Trophoblast cell (in vitro differentiated cells and primary cell): ENCODE results near the gene EHMT1.

Source experiments
- DNase-seq, 2 donors: peaks; one replicate each; pipeline ENCODE4 v3.0.0-alpha.2; 2016
- H2AFZ ChIP-seq: 2 replicates; pipeline ENCODE4 v1.6.1; 2013; ENCODE audit warnings: low read length, moderate library complexity, mild to moderate bottlenecking; ENCODE audit not compliant: insufficient read depth, poor library complexity
- H2AK5ac ChIP-seq: 2 replicates; pipeline ENCODE4 v1.6.1; 2013; ENCODE audit warnings: mild to moderate bottlenecking, low read length
- H2BK120ac ChIP-seq: 2 replicates; pipeline ENCODE4 v1.6.1; 2013; ENCODE audit warnings: low read length, mild to moderate bottlenecking, moderate library complexity; ENCODE audit not compliant: insufficient read depth, poor library complexity
- H2BK12ac ChIP-seq: 2 replicates; pipeline ENCODE4 v1.6.1; 2013; ENCODE audit warnings: mild to moderate bottlenecking, low read length, moderate library complexity
- H2BK5ac ChIP-seq: 2 replicates; pipeline ENCODE4 v1.6.1; 2013; ENCODE audit warnings: low read length, low read depth, moderate library complexity, mild to moderate bottlenecking; ENCODE audit not compliant: poor library complexity
- H3K14ac ChIP-seq: 2 replicates; pipeline ENCODE4 v1.6.1; 2013; ENCODE audit warnings: mild to moderate bottlenecking, low read length
- H3K18ac ChIP-seq: 2 replicates; pipeline ENCODE4 v1.6.1; 2013; ENCODE audit warnings: mild to moderate bottlenecking, low read length
- H3K23ac ChIP-seq: 2 replicates; pipeline ENCODE4 v1.6.1; 2013; ENCODE audit warnings: low read length
- H3K27ac ChIP-seq: 2 replicates; pipeline ENCODE4 v1.5.1; 2013; ENCODE audit warnings: low read depth, mild to moderate bottlenecking, inconsistent platforms, low read length, moderate library complexity
- H3K27me3 ChIP-seq: 2 replicates; pipeline ENCODE4 v1.6.1; 2013; ENCODE audit warnings: inconsistent platforms, mild to moderate bottlenecking, low read length, moderate library complexity; ENCODE audit not compliant: insufficient read depth
- H3K36me3 ChIP-seq, 2 experiments: 1 replicate in 1 of 2; 2 replicates in 1 of 2; pipeline ENCODE4 v1.6.1; 2013; ENCODE audit warnings: low read length in 2 of 2, mild to moderate bottlenecking in 2 of 2, moderate library complexity in 1 of 2; ENCODE audit not compliant: insufficient read depth in 2 of 2, control insufficient read depth in 1 of 2
- H3K4ac ChIP-seq: 2 replicates; pipeline ENCODE4 v1.6.1; 2013; ENCODE audit warnings: low read depth, mild to moderate bottlenecking, low read length, moderate library complexity
- H3K4me1 ChIP-seq, 2 experiments: 1 replicate in 1 of 2; 2 replicates in 1 of 2; pipeline ENCODE4 v1.6.1; 2013; ENCODE audit warnings: low read length in 2 of 2, mild to moderate bottlenecking in 2 of 2, moderate library complexity in 1 of 2; ENCODE audit not compliant: insufficient read depth in 2 of 2, control insufficient read depth in 1 of 2
- H3K4me2 ChIP-seq: 2 replicates; pipeline ENCODE4 v1.6.1; 2013; ENCODE audit warnings: inconsistent platforms, mild to moderate bottlenecking, low read length, moderate library complexity
- H3K4me3 ChIP-seq: 2 replicates; pipeline ENCODE4 v1.5.1; 2013; ENCODE audit warnings: mild to moderate bottlenecking, low read depth, low read length, inconsistent platforms
- H3K79me1 ChIP-seq: one replicate; pipeline ENCODE4 v1.6.1; 2013; ENCODE audit warnings: low read length
- H3K79me2 ChIP-seq: 2 replicates; pipeline ENCODE4 v1.6.1; 2013; ENCODE audit warnings: low read length, mild to moderate bottlenecking; ENCODE audit not compliant: control insufficient read depth, insufficient read depth, poor library complexity
- H3K9ac ChIP-seq: 2 replicates; pipeline ENCODE4 v1.6.1; 2013; ENCODE audit warnings: mild to moderate bottlenecking, low read length
- H3K9me3 ChIP-seq: 2 replicates; pipeline ENCODE4 v1.6.1; 2013; ENCODE audit warnings: low read depth, mild to moderate bottlenecking, control low read depth, inconsistent platforms, low read length; ENCODE audit not compliant: insufficient read depth
- H4K12ac ChIP-seq: 2 replicates; pipeline ENCODE4 v1.6.1; 2013; ENCODE audit warnings: low read depth, mild to moderate bottlenecking, low read length, moderate library complexity
- H4K8ac ChIP-seq: 2 replicates; pipeline ENCODE4 v1.6.1; 2013; ENCODE audit warnings: low read depth, mild to moderate bottlenecking, low read length, moderate library complexity
- H4K91ac ChIP-seq: one replicate; pipeline ENCODE4 v1.6.1; 2013; ENCODE audit warnings: low read depth, mild to moderate bottlenecking, low read length, moderate library complexity
- WGBS: extraction: QIAGEN DNeasy Blood & Tissue Kit; methylation state at CpG from one replicate; pipeline ENCODE4 v1.1.7; 2013; ENCODE audit warnings: missing lambda C conversion rate; ENCODE audit not compliant: insufficient read length, insufficient coverage; ENCODE audit errors: extremely low coverage; 5-methylcytosine and 5-hydroxymethylcytosine counted together

The EHMT1 gene

GRCh38 chr9:137694236-137694959 lies 75.6 kb downstream of the EHMT1 start:
- Histone ChIP-seq H3K4ac (no peak overlapping the region), H3K79me2 (peaks cover 7% of the 10 kb centered on the region), H3K18ac (no peak overlapping the region), H3K27me3 (no peaks in the 10 kb centered on the region), H3K9ac (no peak overlapping the region), H3K4me3 (no peak overlapping the region), H2BK12ac (no peak overlapping the region), H2AK5ac (no peak overlapping the region), H3K4me1 (peaks cover 0 to 13% of the 10 kb centered on the region in 2 experiments), H4K12ac (no peak overlapping the region), H3K36me3 (peaks cover 2 to 5% of the 10 kb centered on the region in 2 experiments), H2BK5ac (no peak overlapping the region), H3K79me1 (no peaks in the 10 kb centered on the region), H4K91ac (no peak overlapping the region), H3K9me3 (peaks cover 2% of the 10 kb centered on the region), H3K23ac (no peak overlapping the region), H3K27ac (no peak overlapping the region), H4K8ac (no peak overlapping the region), H2BK120ac (no peak overlapping the region), H3K4me2 (no peak overlapping the region), H3K14ac (no peak overlapping the region), H2AFZ (no peak overlapping the region)
- peak; percentile 8 to 58 for DNase-seq
- no CpG with 5 or more reads among the region's 36 CpGs for WGBS

GRCh38 chr9:137694962-137695875 lies 76.4 kb downstream of the EHMT1 start:
- Histone ChIP-seq H3K36me3 (peaks cover 2 to 5% of the 10 kb centered on the region in 2 experiments), H3K27ac (no peak overlapping the region), H3K27me3 (no peaks in the 10 kb centered on the region), H3K9me3 (peaks cover 2% of the 10 kb centered on the region), H3K79me1 (no peaks in the 10 kb centered on the region), H2BK12ac (no peak overlapping the region), H4K12ac (no peak overlapping the region), H3K79me2 (peaks cover 4% of the 10 kb centered on the region), H2BK120ac (no peak overlapping the region), H3K4me3 (no peak overlapping the region), H3K4ac (no peak overlapping the region), H3K23ac (no peak overlapping the region), H2AK5ac (no peak overlapping the region), H3K14ac (no peak overlapping the region), H4K91ac (no peak overlapping the region), H3K9ac (no peak overlapping the region), H3K4me1 (peaks cover 0 to 13% of the 10 kb centered on the region in 2 experiments), H2BK5ac (no peak overlapping the region), H4K8ac (no peak overlapping the region), H3K18ac (no peak overlapping the region), H3K4me2 (no peak overlapping the region), H2AFZ (no peak overlapping the region)
- DNase-seq, result peak; percentile 56 to 82
- no CpG with 5 or more reads among the region's 22 CpGs for WGBS

- Histone ChIP-seq H2BK120ac (no peak overlapping the region), H3K27me3 (no peaks in the 10 kb centered on the region), H3K9me3 (peaks cover 2% of the 10 kb centered on the region), H3K36me3 (peaks cover 2 to 5% of the 10 kb centered on the region in 2 experiments), H3K23ac (no peak overlapping the region), H2BK12ac (no peak overlapping the region), H3K14ac (no peak overlapping the region), H3K4me2 (no peak overlapping the region), H3K79me2 (peaks cover 4% of the 10 kb centered on the region), H2BK5ac (no peak overlapping the region), H2AK5ac (no peak overlapping the region), H3K27ac (no peak overlapping the region), H3K4ac (peak overlapping the region; percentile 29), H3K4me1 (peaks cover 0 to 13% of the 10 kb centered on the region in 2 experiments), H4K12ac (no peak overlapping the region), H3K9ac (no peak overlapping the region), H3K4me3 (no peak overlapping the region), H2AFZ (no peak overlapping the region), H3K18ac (peak overlapping the region; percentile 17), H4K8ac (no peak overlapping the region), H4K91ac (no peak overlapping the region), H3K79me1 (no peaks in the 10 kb centered on the region)
- WGBS, result 100% methylated on average over 1 of the region's 12 CpGs
- DNase-seq, result no peak
Observed at GRCh38 chr9:137696136-137696925, 77.5 kb downstream of the EHMT1 start.

DNA sequence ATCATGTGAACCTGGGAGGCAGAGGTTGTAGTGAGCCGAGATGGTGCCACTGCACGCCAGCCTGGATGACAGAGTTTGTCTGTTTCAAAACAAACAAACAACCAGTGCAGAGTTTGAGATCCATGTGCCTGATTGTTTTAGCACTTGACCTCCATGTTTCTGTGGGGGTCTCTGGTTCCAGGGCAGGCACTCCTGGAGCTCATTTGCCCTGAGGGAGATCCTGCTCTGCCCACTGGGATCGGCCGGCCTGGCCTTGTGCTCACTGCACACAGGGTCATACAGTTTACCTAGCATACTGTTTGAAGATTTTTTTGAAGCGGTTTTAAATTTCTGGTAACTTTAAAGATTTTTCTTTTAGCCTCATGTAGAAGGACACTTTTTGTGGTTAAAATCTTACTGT lies 78.4 kb downstream of the EHMT1 start:
- Histone ChIP-seq H4K8ac (no peak overlapping the region), H3K9ac (no peak overlapping the region), H3K4ac (peak overlapping the region; percentile 29), H3K4me2 (no peak overlapping the region), H3K36me3 (peaks cover 2 to 5% of the 10 kb centered on the region in 2 experiments), H3K4me3 (no peak overlapping the region), H3K27ac (no peak overlapping the region), H3K79me2 (peaks cover 4% of the 10 kb centered on the region), H2AK5ac (no peak overlapping the region), H3K79me1 (no peaks in the 10 kb centered on the region), H3K27me3 (no peaks in the 10 kb centered on the region), H2BK12ac (no peak overlapping the region), H2BK120ac (no peak overlapping the region), H3K9me3 (peaks cover 2% of the 10 kb centered on the region), H3K14ac (no peak overlapping the region), H3K18ac (no peak overlapping the region), H3K23ac (no peak overlapping the region), H3K4me1 (peaks cover 0 to 13% of the 10 kb centered on the region in 2 experiments), H2BK5ac (no peak overlapping the region), H4K12ac (no peak overlapping the region), H2AFZ (no peak overlapping the region), H4K91ac (no peak overlapping the region)
- no CpG with 5 or more reads among the region's 5 CpGs for WGBS
- DNase-seq, result no peak
